Hematopoietic multipotent progenitor cell treated with erythropoietin and hydrocortisone succinate and interleukin-3 and kit ligand, for 4 days (in vitro differentiated cells): ENCODE measurements around the gene CHD2.

Source experiments
- DNase-seq: peaks from one replicate; pipeline ENCODE4 v3.0.0-alpha.2; 2015

The CHD2 gene

GRCh38 chr15:92932946-92933649 lies 33.0 kb downstream of the CHD2 start:
- no peak for DNase-seq

GRCh38 chr15:92933831-92934230 lies 33.7 kb downstream of the CHD2 start:
- DNase-seq, result no peak

GRCh38 chr15:92934716-92935115 lies 34.6 kb downstream of the CHD2 start:
- peak; percentile 36 for DNase-seq

- no peak for DNase-seq
Observed at GRCh38 chr15:92936138-92936537, 36.0 kb downstream of the CHD2 start.

GRCh38 chr15:92936693-92937092 lies 36.6 kb downstream of the CHD2 start:
- DNase-seq, result no peak

- DNase-seq, result no peak
Observed at GRCh38 chr15:92937901-92938300, 37.8 kb downstream of the CHD2 start.

- DNase-seq, result peak; percentile 44
Observed at GRCh38 chr15:92938387-92938786, 38.3 kb downstream of the CHD2 start.

GRCh38 chr15:92941668-92942067 lies 41.5 kb downstream of the CHD2 start:
- DNase-seq, result no peak

- no peak for DNase-seq
Observed at GRCh38 chr15:92942706-92943105, 42.6 kb downstream of the CHD2 start.

- no peak for DNase-seq
Observed at GRCh38 chr15:92943581-92943980, 43.5 kb downstream of the CHD2 start.

GRCh38 chr15:92944946-92945521 lies 44.9 kb downstream of the CHD2 start:
- DNase-seq, result no peak

- DNase-seq, result peak; percentile 60
Observed at GRCh38 chr15:92947071-92947730, 47.1 kb downstream of the CHD2 start.

GRCh38 chr15:92949604-92950249 lies 49.6 kb downstream of the CHD2 start:
- DNase-seq, result peak; percentile 39

GRCh38 chr15:92951800-92952457 lies 51.8 kb downstream of the CHD2 start:
- no peak for DNase-seq

- DNase-seq, result no peak
Observed at GRCh38 chr15:92952458-92952850, 52.3 kb downstream of the CHD2 start.

- no peak for DNase-seq
Observed at GRCh38 chr15:92953566-92953965, 53.4 kb downstream of the CHD2 start.

GRCh38 chr15:92954002-92954401 lies 53.9 kb downstream of the CHD2 start:
- DNase-seq, result no peak

- peak; percentile 67 for DNase-seq
Observed at GRCh38 chr15:92954578-92954977, 54.5 kb downstream of the CHD2 start.

GRCh38 chr15:92955706-92956105 lies 55.6 kb downstream of the CHD2 start:
- DNase-seq, result no peak

- peak; percentile 22 for DNase-seq
Observed at GRCh38 chr15:92958105-92958504, 58.0 kb downstream of the CHD2 start.

- DNase-seq, result no peak
Observed at GRCh38 chr15:92959219-92959618, 59.1 kb downstream of the CHD2 start.

- no peak for DNase-seq
Observed at GRCh38 chr15:92960996-92961681, 61.0 kb downstream of the CHD2 start.

GRCh38 chr15:92962914-92963313 lies 62.8 kb downstream of the CHD2 start:
- no peak for DNase-seq
